K562 (cell line): Measurements from ENCODE around the gene DMXL1. TPM values are rescaled to one million over a fixed set of nuclear protein-coding genes. Genes with fewer than 3 reads are reported as not detected.

Experiments used
- ATF6 ChIP-seq: sonication (generic); formaldehyde crosslinking; IDR thresholded peaks from 2 replicates; pipeline ENCODE4 v1.4.0; 2020; ENCODE audit warnings: mild to moderate bottlenecking, missing genetic modification reagents
- BCL6 ChIP-seq: fragments of 250-450 bp; sonication (Bioruptor Pico); IDR thresholded peaks from 2 replicates; pipeline ENCODE4 v1.4.0; 2020
- CLOCK ChIP-seq: fragments of 250-450 bp; sonication (Bioruptor Pico); IDR thresholded peaks from 2 replicates; pipeline ENCODE4 v1.4.0; 2020; ENCODE audit warnings: mild to moderate bottlenecking, moderate library complexity, borderline replicate concordance
- DACH1 ChIP-seq: fragments of 450-650 bp; IDR thresholded peaks from 2 replicates; pipeline ENCODE4 v1.6.1; 2018; ENCODE audit not compliant: partially characterized antibody
- DEAF1 ChIP-seq: fragments of 450-650 bp; formaldehyde crosslinking; IDR thresholded peaks from 2 replicates; pipeline ENCODE4 v1.4.0; 2020; ENCODE audit warnings: mild to moderate bottlenecking, moderate library complexity
- FOS ChIP-seq: IDR thresholded peaks from 3 replicates; pipeline ENCODE4 v1.6.1; 2011; ENCODE audit not compliant: insufficient read length; ENCODE audit errors: extremely low read depth
- FOXP4 ChIP-seq: sonication (generic); formaldehyde crosslinking; IDR thresholded peaks from 2 replicates; pipeline ENCODE4 v1.8.0; 2022; ENCODE audit warnings: mild to moderate bottlenecking, missing genetic modification reagents, borderline replicate concordance
- ILK ChIP-seq: fragments of 450-650 bp; IDR thresholded peaks from 2 replicates; pipeline ENCODE4 v1.6.1; 2016; ENCODE audit warnings: missing genetic modification characterization, low read depth, mild to moderate bottlenecking, missing compliant biosample characterization, moderate library complexity, borderline replicate concordance
- PHB2 ChIP-seq: fragments of 450-650 bp; IDR thresholded peaks from 2 replicates; pipeline ENCODE4 v1.6.1; 2017; ENCODE audit warnings: low read depth
- RAD21 ChIP-seq, 2 experiments: fragments of 250-450 bp in 1 of 2; fragments of 450-650 bp in 1 of 2; sonication (Bioruptor Pico) in 1 of 2; formaldehyde crosslinking in 1 of 2; IDR thresholded peaks in 1 of 2; conservative IDR thresholded peaks in 1 of 2; 2 replicates each; pipeline versions ENCODE4 v1.4.0 to v1.8.0; 2020 to 2022; ENCODE audit warnings: mild to moderate bottlenecking in 2 of 2, moderate library complexity in 1 of 2
- RBM22 ChIP-seq: fragments of 200-400 bp; formaldehyde crosslinking; IDR thresholded peaks from 2 replicates; pipeline ENCODE4 v1.6.1; 2018; ENCODE audit warnings: low read length, low read depth; ENCODE audit not compliant: poor library complexity, severe bottlenecking
- TBL1XR1 ChIP-seq, 2 experiments: IDR thresholded peaks; 2 replicates each; pipeline ENCODE4 v1.6.1; 2012; ENCODE audit warnings: improper control_type of control experiment in 2 of 2, low read length in 2 of 2, mild to moderate bottlenecking in 1 of 2
- TEAD2 ChIP-seq: fragments of 450-650 bp; IDR thresholded peaks from 2 replicates; pipeline ENCODE4 v1.6.1; 2016; ENCODE audit warnings: missing genetic modification characterization, control low read depth, missing compliant biosample characterization
- TOE1 ChIP-seq, 2 experiments: fragments of 450-650 bp in 1 of 2; sonication (generic) in 1 of 2; formaldehyde crosslinking in 1 of 2; IDR thresholded peaks; 2 replicates each; pipeline versions ENCODE4 v1.7.1 to v1.8.0; 2016 to 2022; ENCODE audit warnings: borderline replicate concordance in 2 of 2, mild to moderate bottlenecking in 2 of 2, antibody characterized with exemption in 1 of 2, inconsistent platforms in 1 of 2, low read depth in 1 of 2, missing genetic modification reagents in 1 of 2, moderate library complexity in 1 of 2
- ZNF143 ChIP-seq: sonication (generic); formaldehyde crosslinking; IDR thresholded peaks from 2 replicates; pipeline ENCODE4 v1.9.0; 2022; ENCODE audit warnings: mild to moderate bottlenecking, missing genetic modification reagents
- ZNF589 ChIP-seq: fragments of 200-800 bp; sonication (Bioruptor generic); IDR thresholded peaks from 2 replicates; pipeline ENCODE4 v1.6.1; 2016; ENCODE audit warnings: low read depth, missing genetic modification characterization, missing compliant biosample characterization
- polyA plus RNA-seq, 8 experiments: library from polyadenylated mRNA; depleted of rRNA in 4 of 8; stranded (reverse) in 5 of 8; unstranded in 3 of 8; fragments of >200 nt; fragmentation: Nextera tagmentation in 2 of 8; fragmentation: Illumina TruSeq in 1 of 8; extraction: Ambion mirVana in 2 of 8; extraction: Trizol in 1 of 8; gene quantifications; 2 replicates each; pipeline versions ENCODE4 v1.2.1 to v1.2.3, GENCODE V29; 2011 to 2014; ENCODE audit warnings: inconsistent platforms in 1 of 8, missing spikeins in 1 of 8
- total RNA-seq, 7 experiments: library from RNA; depleted of rRNA in 6 of 7; stranded (reverse); fragments of >200 nt in 6 of 7; fragmentation: Illumina TruSeq in 2 of 7; extraction: Trizol in 2 of 7; gene quantifications; 2 replicates each; pipeline versions ENCODE4 v1.2.1 to v1.2.3, GENCODE V29; 2011 to 2021; ENCODE audit warnings: low replicate concordance in 1 of 7

Gene DMXL1
- total and polyA plus RNA-seq, 9 of the 15 experiments (the other 6 are each of a cell fraction or from before 2014, with no cell fraction given), result 8.3 to 40.3 (median 30.6) TPM

GRCh38 chr5:119269061-119269944 is 198.4 kb downstream of the DMXL1 start (continued):
- TF ChIP-seq TEAD2 (tag) (no peak), RAD21 (CRISPR knock-in tag; conservative IDR thresholded peaks at IDR 0.05 in 1 of 2, IDR thresholded peaks at IDR 0.05 in 1 of 2) (no peak; a peak in 1 of 4 replicates), RBM22 (no peak), ATF6 (CRISPR knock-in tag) (no peak), DEAF1 (CRISPR knock-in tag) (no peak), DACH1 (no peak), TOE1 (IDR thresholded peaks at IDR 0.05; ENCODE audit: borderline replicate concordance) (no peak), TOE1 (CRISPR knock-in tag; IDR thresholded peaks at IDR 0.05; ENCODE audit: borderline replicate concordance, low read depth) (no peak), FOXP4 (CRISPR knock-in tag) (no peak), CLOCK (CRISPR knock-in tag) (no peak), ILK (tag) (no peak), ZNF143 (CRISPR knock-in tag) (peak; percentile 25; the same call in 1 of the 2 replicates), PHB2 (no peak), ZNF589 (CRISPR knock-in tag) (no peak), FOS (no peak), BCL6 (CRISPR knock-in tag) (no peak), TBL1XR1 (IDR thresholded peaks at IDR 0.05; ENCODE audit: low read length in 2 of 2) (peak in 1 of 2 experiments; percentile 12; a peak in 1 of 4 replicates)
